ENCODE results near the gene TEX47.

Gene TEX47

GRCh38 chr7:88795553-88795952, at the start of gene TEX47:
TSS of gene TEX47 (minus strand) at chr7:88795737. CDS start at chr7:88794942, 795 bp downstream.
- no peak for DNase-seq

- no peak for DNase-seq
Measured at GRCh38 chr7:88845091-88845490, 49.6 kb upstream of the TEX47 start.

DNA sequence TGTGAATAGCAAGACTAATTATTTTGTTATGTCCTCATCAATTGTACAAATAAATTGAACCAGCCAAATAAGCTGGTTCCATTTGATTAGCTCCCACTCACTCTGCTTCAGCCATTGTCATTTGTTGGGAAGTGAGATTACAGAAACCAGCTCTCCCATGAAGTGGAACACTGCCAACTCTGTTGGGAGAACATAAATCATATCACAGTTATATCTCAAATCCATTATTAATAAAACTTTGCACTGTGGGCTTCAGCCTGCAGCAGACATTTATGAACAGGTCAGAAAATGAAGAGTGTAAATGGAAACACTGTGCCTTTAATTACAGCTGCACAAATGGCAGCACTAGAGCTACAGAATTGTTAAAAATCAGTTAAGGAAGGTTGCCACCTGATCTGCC, 46.7 kb upstream of the TEX47 start:
- no peak for DNase-seq

DNA sequence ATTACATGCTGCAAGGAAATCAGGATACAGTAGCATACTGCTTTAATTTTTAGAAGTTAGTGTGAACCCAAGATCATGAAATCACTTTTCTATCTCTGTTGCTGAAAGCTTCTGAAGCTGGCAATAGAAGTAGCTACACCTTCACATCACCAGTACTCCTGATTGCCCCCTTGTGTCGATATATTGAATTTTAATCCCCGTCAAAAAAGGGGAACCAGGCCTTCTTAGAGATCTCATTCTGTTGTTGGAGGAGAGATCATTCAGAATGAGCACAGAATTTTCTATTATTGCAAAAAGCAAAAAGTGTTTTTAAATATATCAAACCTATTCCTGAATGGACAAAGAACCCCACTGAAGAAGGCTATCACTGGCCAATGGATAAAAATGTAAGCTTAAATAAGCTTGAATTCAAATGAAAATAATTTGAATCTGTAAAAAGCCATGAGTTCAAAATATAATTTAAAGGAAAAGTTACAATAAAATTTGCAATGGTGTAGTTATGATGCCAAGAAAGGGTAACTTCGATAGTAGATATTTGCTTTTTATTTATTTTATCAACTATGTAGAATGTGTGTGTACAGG, 39.7 kb upstream of the TEX47 start:
- DNase-seq = no peak

DNA sequence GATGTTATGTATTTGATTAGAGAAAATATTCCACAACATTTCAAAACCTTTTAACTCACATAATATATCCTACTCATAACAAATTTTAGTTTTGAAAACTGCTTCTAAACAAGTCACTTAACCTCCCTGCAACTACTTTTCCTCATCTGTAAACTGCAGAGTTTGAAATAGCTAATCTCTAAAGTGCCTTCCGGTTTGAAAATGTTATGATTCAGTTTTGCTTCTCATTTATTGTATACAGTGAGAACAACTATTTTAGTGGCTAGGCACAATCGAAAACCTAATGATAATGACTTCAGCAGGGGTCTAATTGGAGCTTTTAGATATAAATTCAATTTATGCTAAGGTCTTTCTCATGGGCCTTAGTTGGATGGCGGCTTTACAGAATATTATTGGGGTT, 30.7 kb upstream of the TEX47 start:
- DNase-seq = no peak

DNA sequence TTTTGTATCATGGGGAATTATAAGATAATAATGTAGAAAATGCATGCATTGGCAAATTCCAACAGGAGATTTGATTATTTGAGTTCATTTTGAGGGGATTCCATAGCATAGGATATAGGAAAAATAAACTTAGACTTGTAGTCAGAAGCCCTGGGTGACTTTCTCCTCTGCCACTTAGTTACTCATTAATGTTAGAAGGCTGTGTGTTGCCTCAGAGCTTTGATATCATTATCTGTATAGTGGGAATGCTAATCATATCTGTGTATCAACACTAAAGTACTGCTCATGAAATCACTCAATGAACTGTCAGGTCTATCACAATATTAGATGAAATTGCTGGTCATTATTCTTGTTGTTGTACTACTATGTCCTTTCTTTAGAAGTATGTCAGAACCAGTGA, 23.0 kb upstream of the TEX47 start:
- no peak for DNase-seq

- no peak for DNase-seq
Measured at GRCh38 chr7:88806280-88807037, 10.9 kb upstream of the TEX47 start.

- DNase-seq = no peak
Measured at GRCh38 chr7:88801046-88801445, 5.5 kb upstream of the TEX47 start.

GRCh38 chr7:88792361-88792760, 3.2 kb downstream of the TEX47 start:
- no peak for DNase-seq

GRCh38 chr7:88791891-88792290, 3.6 kb downstream of the TEX47 start:
- no peak for DNase-seq

- DNase-seq = no peak
Measured at GRCh38 chr7:88789480-88790064, 6.0 kb downstream of the TEX47 start.

DNA sequence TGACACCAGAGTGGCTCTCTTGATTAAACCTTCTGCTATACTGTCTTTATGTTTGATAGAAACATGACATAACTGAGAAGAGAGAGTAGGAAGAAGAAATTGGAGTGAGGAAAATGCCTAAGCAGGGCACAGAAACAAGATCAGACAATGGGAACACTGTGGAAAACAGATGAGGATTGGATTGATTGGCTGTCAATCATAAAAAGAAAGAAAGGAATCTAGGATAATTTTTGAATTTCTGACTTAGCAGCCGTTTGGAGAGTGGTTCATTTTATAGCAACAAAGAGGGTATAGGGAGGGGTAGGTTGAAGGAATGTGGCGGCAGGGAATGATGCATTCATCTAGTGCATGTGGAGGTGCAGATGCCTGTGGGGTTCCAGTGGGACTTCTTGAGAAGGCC, 7.8 kb downstream of the TEX47 start:
- no peak for DNase-seq

DNA sequence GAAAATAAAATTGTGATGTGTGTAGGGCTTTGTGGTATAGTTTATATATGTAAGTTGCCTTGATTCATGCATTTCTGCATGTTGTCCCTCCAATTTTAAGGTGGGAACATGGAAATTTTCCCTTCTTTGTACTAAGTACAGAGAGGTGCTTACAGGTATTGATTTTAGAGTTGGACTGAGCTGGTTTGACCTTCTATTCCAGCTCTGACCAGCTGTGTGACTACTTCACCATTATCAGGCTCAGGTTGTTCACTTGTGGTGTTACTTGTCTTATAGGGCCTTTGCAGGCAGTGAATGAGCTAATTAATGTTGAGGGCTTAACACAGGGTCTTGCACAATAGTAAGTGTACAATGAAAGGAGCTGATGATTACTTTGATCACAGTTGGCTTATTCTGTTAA, 19.7 kb downstream of the TEX47 start:
- DNase-seq = no peak

DNA sequence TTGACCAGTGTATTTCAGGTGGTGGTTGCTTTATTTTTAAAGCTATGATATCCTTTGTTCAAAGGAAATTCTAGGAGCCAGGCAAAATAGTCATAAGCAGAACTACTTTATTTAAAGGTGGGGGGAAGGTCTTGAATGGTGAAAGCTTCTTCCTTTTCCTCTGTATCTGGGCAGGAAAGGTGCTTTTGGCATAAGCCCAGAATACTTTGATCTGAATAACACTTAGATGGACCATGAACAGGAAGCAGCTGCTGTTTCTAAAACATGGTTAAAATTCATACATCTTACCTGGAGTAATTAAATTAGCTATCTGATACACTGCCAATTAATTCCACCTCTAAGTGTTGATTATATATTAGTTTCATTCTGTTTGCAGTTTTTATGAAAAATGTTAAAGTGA, 22.8 kb downstream of the TEX47 start:
- DNase-seq = no peak

- no peak for DNase-seq
Measured at GRCh38 chr7:88771417-88771816, 24.1 kb downstream of the TEX47 start.

DNA sequence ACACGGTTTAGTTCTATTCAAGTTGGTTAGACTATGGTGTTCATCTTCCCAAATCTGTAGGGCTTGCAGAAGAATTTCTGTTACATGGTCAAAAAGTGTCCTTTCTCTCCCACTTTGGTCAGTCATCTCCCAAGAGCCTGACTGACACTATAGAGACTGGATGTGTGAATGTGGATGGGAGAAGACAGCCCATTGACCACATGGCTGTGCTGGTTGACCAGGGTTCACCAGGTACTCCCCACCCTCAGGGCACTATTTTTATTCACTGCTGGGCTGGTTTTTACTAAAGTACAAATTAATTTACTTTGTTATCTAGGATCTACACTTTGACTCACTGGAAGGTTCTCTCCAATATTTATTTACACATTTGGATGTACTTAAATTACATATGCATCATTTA, 33.8 kb downstream of the TEX47 start:
- DNase-seq = no peak

GRCh38 chr7:88760136-88760515, 35.4 kb downstream of the TEX47 start:
- DNase-seq = no peak

GRCh38 chr7:88759230-88760135, 36.1 kb downstream of the TEX47 start, which contains the start of gene ZNF804B:
TSS of gene ZNF804B (plus strand) at chr7:88759700. CDS start at chr7:88759977, 277 bp downstream.
- DNase-seq = peak; percentile 48

GRCh38 chr7:88758381-88759229, 36.9 kb downstream of the TEX47 start:
- peak; percentile 59 for DNase-seq

DNA sequence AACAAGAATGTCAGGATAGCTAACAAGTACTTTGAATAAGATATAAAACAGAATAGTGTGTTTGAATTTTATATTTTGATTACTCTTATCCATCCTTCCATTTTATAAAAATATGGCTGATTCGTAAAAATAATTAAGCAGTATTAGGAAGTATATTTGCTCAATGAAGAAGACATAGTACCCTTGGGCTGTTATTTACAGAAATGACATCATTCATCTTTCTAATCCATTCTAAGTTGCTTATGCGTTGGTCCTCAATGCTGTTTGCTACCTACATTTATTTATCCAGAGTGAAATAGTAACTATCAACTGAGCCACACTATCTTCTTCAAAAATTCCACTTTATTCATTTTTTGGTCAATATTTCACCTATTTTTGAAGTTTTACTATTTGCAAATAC, 38.2 kb downstream of the TEX47 start:
- no peak for DNase-seq

DNA sequence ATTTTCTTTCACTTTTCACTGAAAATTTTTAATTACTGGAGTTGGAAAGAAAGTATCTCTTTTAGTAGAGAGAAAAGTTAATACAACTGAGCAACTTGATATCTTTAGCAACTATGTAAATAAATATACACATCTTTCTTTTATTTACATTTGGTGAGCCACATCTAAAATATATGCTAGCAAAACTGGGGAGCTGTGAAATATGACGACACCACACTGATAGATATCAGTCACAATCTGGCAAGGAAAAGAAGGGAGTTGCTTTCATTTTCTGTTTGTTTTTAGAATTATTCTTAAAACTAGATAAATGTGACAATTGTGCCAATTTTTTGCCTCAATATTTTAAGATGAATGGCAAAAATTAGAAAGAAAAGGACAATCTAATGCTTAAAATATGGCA, 38.7 kb downstream of the TEX47 start:
- DNase-seq = no peak

DNA sequence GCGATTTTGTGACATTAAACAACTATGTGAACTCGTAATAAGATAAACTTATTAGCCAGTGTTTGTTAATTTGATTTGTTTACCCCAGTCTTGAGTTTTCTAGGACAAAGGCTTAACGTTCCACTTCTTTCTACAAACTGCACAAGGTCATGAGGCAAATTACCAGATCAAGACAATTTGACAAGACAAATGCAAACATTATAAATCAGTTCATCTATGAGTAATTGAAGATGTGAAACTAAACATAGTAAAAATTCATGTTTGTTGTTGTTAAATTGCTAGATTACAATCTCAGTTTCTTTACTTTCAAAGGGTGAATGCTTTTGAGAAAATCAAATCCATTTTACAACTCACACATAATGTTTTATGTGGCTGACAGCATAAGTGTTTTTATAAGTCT, 49.4 kb downstream of the TEX47 start:
- DNase-seq = no peak
